Fibroblast of skin of right biceps (primary cell): ENCODE measurements around the gene CNTLN.

ENCODE experiments used
- DNase-seq: peaks from one replicate; pipeline ENCODE4 v3.0.0-alpha.2; 2013

CNTLN gene, protein sequence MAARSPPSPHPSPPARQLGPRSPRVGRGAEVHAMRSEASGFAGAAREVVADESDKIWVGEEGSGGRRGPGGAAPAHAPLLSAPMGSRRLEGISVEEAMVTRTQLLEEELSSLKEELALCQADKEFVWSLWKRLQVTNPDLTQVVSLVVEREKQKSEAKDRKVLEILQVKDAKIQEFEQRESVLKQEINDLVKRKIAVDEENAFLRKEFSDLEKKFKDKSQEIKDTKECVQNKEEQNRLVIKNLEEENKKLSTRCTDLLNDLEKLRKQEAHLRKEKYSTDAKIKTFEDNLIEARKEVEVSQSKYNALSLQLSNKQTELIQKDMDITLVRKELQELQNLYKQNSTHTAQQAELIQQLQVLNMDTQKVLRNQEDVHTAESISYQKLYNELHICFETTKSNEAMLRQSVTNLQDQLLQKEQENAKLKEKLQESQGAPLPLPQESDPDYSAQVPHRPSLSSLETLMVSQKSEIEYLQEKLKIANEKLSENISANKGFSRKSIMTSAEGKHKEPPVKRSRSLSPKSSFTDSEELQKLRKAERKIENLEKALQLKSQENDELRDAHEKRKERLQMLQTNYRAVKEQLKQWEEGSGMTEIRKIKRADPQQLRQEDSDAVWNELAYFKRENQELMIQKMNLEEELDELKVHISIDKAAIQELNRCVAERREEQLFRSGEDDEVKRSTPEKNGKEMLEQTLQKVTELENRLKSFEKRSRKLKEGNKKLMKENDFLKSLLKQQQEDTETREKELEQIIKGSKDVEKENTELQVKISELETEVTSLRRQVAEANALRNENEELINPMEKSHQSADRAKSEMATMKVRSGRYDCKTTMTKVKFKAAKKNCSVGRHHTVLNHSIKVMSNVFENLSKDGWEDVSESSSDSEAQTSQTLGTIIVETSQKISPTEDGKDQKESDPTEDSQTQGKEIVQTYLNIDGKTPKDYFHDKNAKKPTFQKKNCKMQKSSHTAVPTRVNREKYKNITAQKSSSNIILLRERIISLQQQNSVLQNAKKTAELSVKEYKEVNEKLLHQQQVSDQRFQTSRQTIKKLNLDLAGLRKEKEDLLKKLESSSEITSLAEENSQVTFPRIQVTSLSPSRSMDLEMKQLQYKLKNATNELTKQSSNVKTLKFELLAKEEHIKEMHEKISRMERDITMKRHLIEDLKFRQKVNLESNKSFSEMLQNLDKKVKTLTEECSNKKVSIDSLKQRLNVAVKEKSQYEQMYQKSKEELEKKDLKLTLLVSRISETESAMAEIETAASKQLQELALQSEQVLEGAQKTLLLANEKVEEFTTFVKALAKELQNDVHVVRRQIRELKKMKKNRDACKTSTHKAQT (N-terminal part only)

DNA sequence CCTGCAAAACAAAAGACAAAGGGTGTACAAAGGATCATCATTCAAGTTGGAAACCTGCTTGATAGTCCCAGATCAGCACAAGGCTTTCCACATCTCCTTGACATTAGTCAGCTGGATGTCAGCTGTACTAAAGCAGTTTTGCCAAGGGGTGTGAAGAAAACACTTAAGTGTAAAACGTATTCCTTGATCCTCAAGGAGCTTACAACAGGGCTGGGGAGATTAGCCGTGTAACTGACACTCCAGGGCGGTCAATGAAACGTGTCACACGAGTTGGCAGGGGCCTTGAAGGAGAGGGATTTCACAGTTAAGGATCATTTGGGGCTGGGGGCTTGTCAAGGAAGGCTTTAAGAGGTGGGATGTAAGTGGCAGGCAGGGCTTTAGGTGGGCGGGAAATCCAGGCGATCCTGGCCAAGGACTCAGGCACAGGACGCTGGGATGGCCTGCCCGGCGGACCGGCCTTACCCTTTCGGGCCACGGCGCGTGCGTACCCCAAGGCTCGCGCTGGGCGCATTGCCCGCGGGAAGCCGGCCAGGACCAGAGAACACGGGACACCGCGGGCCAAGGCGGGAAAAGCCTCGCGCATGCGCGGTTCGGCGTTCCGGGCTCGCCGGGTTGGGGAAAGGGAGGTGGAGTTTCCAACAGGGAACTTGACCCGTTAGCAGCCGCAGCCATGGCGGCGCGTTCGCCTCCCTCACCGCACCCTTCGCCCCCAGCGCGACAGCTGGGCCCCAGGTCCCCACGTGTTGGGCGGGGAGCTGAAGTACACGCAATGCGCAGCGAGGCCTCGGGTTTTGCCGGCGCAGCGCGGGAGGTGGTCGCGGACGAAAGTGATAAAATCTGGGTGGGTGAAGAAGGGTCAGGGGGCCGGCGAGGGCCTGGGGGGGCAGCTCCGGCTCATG lies at the start of gene CNTLN:
CNTLN (plus strand) TSS at position 645 of the 899 bp plus-strand sequence; CDS start at position 671, 26 bp downstream.
- peak; percentile 93 for DNase-seq

DNA sequence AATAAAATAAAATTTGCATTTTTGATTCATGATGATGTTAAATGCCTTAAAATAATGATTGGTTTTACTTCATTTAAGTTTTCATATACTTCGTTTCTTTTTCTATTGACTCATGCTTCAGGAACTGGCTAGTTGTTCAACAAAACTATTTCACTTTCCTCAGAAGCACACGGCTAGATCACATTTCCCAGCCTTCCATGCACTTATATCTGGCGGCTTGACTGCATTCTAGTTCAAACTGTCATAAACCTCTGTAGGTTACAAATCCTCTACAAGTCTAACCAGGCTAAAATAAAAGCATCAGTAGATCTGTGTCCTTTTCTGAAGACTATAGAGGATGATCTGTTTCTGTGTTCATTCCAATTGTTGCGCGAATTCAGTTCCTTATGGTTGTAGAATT lies 46.3 kb upstream of the CNTLN start:
- DNase-seq, result peak; percentile 8

DNA sequence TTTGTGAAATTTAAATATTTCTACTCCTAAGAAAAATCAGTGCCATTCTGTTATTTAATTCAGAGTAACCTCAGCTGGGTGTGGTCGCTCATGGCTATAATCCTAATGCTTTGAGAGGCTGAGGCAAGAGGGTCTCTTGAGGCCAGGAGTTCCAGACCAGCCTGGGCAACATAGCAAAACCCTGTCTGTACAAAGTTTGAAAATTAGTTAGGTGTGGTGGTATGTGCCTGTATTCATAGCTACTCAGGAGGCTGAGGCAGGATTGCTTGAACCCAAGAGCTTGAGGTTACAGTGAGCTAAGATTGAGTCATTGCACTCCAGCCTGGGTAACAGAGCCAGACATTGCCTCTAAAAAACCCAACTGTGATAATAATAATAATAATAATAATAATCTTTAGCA lies 44.8 kb upstream of the CNTLN start:
- no peak for DNase-seq

DNA sequence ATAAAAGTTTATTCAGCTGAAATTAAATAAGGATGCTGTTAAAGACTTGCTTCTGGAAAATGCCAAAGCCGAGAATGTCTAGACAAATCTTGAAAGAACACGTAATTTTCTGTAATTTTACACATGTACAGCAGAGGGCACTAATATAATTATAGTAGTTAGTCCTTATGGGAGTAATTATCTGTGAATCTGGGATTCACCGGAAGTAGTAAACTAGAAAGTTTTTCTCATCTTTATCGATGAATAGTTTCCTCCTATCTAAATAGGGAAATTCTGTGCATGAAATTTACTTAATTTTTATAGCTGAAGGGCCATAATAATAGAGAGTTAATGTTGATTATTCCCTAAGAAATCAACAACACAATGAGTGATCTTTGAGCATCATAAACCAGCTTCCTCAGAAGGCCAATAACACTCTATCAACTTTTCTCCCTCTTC lies 18.4 kb upstream of the CNTLN start:
- peak; percentile 52 for DNase-seq

DNA sequence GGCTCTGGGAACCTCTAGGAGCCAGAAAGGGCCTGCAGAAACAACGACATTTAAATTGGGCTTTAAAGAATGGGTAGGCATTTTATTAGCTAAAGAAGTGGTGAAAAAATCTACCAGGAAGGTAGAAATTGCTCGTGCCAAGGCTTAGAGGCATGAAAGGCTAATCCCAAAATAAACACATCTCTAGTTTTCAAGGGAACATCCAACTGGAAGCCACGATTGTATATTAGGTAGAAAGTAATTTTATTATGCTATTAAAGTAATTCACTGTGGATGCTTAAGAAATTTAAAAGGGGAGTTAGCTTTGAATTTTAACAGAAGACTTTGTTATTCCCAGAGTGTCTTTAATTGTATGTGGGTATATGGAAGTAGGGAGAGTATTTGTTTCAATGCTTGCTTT lies 17.5 kb upstream of the CNTLN start:
- DNase-seq, result no peak

GRCh38 chr9:17120203-17120602 lies 14.6 kb upstream of the CNTLN start:
- DNase-seq, result no peak

DNA sequence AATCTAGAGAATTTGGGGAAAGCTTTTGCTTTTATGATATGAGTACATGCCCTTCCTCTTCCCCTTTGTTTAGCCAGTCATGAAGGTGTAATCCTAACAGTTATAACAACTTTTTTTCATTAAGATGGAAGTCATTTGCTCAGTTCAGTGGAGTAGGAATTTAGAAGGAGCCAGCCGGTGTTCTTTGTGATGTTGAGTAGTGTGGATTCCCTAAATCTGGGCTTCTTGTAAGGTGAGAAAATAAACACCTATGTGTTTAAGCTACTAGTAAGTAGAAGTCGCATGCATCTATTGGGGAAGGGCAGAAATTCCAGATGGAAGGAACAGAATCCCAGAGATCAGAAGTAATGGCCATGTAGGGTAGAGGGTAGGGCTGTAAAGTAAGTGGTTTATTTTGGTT lies 13.6 kb upstream of the CNTLN start:
- no peak for DNase-seq

DNA sequence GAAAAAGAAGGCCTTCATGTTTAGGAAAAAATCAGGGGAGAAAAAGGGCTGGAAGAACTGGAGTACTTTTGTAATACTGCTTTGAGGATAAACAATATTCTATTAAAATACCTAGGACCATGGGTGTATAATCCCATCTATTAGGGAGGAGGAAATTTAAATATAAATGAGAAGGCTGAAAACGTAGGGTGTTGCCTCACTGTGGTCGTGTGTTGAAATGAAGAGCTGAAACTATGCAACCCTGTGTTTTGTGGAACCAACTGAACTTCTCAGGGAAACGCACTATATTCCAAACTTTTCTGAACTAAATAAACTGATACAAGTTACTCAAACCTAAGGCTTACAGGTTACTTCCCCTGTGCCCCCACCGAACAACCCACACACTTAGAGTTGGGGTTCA lies 4.5 kb upstream of the CNTLN start:
- DNase-seq, result no peak

DNA sequence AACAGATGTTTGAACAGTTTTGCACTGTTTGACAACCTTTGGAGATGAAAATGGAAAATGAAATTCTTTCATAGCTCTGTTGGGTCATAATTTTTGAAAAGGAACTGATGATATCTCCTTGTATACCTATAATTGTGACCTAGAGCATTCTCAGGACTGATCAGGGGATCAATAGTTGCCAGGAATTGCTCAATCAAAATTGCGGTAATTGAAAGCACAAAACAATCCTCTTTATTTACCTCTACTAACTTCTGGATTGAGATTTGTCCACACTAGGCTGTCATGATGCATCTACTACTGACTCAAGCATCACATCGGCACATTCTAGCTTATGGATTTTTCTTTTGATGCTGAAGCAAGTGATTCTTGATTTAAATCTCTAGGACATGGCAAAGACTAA lies 4.1 kb upstream of the CNTLN start:
- DNase-seq, result no peak

GRCh38 chr9:17131494-17131893 lies 3.3 kb upstream of the CNTLN start:
- no peak for DNase-seq

GRCh38 chr9:17135295-17136160 lies 688 bp downstream of the CNTLN start:
- DNase-seq, result peak; percentile 69

DNA sequence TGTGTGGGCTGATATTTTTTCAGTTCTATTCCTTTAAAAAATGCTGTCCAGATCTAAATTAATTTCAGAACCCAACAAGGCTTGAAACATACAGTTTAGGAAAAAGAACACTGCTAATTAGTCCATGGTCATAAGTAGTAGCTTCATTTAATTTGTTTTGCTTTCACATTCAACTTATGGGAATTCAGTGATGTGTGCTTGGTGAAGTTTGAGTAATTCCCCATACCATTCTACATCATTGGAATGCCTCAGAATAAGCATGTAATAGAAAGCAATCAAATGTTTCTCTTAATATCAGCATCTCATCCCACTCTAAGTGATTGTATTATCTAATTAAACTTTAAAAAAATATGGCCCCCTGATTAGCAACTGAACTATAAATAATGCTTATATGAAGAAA lies 2.7 kb downstream of the CNTLN start:
- peak; percentile 34 for DNase-seq

GRCh38 chr9:17138503-17138902 lies 3.7 kb downstream of the CNTLN start:
- DNase-seq, result no peak

- DNase-seq, result no peak
Observed at GRCh38 chr9:17140418-17140817, 5.6 kb downstream of the CNTLN start.

- no peak for DNase-seq
Observed at GRCh38 chr9:17148324-17148723, 13.5 kb downstream of the CNTLN start.

DNA sequence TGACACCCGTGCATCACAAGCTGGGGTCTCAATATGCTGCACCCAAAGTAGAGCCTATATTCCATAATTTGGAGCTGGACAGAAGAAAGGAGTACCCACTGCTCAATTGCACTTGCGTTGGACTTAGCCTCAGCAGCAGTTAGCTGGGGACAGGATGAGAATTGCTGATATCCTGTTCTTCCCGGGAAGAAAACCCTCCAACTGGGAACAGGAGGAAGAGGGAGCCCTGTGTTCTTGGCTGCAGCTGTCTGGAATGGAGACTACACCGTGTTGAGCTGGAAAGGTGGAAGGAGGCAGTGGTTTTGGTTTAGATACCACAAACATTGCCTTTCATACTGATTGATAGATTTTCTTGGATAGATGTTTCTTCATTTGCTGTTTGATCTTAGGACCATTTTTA lies 24.6 kb downstream of the CNTLN start:
- DNase-seq, result no peak

GRCh38 chr9:17160327-17160726 lies 25.5 kb downstream of the CNTLN start:
- DNase-seq, result no peak

DNA sequence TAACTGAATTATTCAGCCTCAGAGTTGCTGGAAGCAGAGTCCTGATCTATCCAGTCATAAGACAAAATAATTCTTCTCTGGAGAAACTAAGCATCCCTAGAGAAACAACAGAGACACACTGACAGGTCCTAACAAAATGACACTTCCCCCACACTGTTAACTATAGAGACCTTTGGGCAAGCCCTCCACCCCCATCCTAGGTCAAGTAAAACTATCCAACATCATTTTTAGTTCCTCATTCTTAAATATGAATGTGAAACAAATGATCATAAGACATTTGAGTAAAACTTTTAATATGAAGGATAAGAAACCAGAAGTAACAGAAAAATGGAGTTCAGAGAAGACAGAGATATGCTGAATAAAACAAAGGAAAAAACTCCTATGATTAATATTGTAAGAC lies 30.9 kb downstream of the CNTLN start:
- no peak for DNase-seq

- no peak for DNase-seq
Observed at GRCh38 chr9:17166346-17166745, 31.5 kb downstream of the CNTLN start.

DNA sequence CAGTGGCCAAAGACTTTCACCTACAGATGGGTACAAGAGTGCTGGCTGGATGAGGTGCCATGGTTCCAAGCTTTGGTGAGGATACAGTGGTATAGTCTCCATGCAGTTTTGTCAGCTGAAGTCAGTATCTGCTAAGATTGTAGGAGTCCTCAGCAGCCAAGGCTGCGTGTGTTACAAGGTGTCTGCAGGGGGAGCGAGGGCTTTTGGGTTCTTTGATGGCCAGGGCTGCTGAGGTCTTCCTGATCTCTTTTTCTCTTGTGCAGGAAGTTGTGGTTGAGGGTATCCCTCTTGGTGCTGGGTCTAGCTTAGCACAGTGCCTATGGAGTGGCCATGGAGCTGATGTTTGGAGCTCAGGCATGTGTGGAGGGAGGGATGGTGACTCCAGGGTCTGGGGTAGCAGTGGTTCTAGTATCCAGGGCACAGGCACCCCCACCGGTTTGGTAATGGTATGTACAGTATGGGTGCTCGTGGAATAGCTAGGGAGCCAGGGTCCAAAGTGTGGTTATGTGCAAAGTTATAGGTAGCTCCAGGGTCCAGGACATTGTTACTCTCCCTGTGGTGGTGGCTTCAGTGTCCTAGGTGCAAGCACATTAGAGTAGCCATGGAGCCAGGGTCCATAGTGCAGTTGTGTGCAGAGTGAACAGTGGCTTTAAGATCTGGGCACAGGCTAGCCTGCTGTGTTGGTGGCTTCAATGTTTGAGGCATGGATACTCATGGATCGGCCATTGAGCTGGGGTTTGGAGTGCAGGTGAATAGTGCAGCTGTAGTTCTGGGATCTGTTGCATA lies 36.7 kb downstream of the CNTLN start:
- DNase-seq, result no peak
